HG03354 (cell line): ENCODE data around the gene APOB.

Source experiments
- ATAC-seq: cut with Tn5 transposase; IDR thresholded peaks from one replicate; pipeline ENCODE4 v1.9.1; 2021; ENCODE audit warnings: mild to moderate bottlenecking; ENCODE audit not compliant: unreplicated experiment, poor library complexity, severe bottlenecking

APOB gene

DNA sequence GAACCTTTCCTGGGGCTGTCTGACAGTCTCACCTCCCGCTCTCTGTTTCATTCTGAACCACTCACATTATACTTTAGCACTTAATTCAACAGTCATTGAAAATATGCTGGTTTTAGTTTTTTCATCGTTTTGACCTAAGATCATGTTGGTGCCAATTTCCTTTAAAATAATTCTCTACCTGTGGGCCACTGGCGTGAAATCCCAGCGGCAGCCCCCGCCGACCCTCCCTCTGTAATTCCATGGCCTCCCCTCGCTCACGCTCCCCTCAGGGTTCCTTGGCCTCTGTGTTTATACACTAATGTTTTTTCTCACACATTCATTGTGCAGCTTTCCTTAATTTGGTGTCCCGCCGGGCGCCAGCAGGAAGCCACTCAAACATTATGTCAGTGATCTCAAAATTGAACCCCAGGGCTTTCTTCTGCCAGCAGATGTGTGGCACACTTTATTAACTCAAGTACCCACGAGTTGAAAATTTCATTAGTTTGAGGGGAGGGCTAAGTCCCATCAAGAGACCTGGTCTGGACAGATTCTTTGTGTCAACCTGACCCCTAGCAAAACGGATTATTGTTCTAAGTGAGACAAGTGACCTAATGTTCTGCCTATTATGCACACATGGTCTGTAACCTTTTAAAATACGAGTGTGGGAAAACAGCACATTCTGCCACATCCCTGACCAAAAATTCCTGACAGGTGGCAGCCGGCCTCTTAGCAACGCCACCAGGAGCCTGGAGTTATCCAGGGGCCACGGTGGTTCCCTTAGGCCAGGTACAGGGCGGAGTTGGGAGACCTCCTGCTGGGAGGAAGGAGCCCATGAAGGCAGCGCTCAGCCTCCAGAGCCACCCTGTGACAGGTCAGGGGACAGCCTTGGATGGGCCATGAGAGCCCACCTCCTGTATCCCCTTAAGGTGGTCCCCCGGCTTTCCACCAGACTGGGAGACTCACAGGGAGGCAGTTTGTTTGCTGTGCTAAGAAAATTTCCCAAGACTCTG is 53.1 kb downstream of the APOB start:
- no peak for ATAC-seq

DNA sequence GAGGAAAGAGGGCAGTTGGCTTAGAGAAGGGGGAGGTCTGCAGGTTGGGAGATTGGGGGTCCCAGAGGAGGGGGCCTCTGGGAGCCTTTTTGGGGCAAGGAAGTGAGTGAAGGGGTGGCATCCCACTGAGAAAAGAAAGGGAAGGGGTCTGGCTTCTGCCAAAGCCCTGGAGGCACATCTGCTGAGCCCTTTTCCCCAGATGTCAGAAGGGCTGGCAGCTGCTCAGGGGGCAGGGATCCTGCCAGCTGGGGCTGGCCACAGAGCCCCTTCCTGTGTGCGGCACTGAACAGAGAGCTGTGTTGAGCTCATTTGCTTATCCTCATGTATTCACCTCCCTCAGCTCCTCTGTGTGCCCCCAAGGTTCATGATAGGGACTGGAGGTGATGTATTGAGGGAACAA is 54.5 kb downstream of the APOB start:
- no peak for ATAC-seq

DNA sequence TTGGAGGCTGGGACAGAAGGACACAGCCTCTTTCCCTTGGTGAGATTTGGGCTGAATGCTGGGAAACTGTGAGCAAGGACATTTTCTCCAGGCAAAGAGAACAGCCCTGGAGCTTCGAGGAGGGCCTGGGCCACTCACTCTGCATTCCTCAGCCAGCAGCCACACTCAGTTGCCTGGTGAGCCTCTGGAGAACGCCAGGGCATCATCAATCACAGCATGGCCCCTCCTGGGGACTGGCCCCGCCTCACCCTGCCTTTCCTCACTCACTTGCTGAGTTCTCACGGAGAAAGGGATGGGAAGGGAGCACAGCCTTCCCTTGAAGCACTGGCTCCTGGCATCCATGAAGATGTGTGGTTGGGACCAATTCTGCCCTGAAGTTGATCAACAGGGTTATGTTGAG is 55.0 kb downstream of the APOB start:
- no peak for ATAC-seq

DNA sequence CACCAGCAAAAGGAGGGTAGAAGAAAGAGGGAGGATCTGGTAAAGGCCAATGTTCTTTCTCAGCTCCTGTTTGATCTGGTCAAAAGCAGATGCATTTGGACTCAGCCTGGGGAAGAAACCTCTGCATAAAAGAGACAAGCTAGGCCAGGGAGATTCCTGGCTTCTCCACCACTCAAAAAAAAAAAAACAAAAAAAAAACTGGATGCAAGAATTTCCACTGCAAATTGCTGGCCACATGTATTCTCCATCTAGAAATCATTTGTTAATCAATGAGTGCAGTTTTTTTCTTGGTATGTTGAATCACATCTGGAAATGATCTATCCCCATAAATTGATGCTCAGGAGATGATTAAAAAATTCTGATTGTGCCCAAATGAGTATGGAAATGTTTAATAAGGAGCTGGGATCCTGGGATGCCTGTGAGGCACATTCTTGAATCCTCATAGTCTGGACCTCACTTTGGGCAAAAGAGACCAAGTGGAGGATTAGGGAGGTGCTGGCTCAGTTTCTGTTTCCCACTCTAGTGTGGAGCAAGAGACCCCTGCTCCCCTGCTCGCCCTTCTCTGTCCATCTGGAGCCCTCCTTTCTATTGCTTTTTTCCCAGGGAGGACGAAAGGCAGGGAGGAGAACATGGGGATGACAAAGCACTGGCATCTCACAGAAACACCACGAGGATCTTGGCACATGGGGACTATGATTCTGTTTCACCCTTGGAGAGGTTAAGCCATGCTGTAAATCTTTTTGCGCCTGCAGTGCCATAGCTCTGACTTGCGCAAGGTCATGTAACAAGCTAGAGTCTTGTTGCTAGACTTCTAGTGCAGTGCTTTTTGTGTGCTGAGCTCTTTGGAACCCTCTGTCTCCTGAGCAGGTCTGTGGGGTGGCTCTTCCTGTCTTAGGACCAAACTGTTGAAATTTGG is 57.6 kb downstream of the APOB start:
- ATAC-seq: no peak

DNA sequence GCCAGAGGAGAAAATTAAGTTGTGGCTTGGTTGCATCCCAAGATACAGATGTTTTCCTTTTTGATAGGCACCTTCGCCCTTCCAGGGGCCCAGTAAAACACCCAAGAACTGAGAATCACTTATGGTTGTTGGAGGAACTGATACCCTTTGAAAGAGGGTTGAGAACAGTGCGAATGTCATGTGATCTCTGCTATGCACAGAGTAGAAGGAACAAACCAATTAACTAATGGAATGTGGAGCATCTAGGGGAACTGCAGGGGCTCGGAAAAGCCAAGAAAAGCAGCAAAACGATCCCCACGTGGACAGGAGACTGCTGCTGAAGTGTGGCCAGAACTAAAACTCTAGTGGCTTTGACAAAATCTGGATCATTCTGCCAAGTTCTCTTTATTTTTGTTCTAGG is 58.8 kb downstream of the APOB start:
- ATAC-seq: no peak

DNA sequence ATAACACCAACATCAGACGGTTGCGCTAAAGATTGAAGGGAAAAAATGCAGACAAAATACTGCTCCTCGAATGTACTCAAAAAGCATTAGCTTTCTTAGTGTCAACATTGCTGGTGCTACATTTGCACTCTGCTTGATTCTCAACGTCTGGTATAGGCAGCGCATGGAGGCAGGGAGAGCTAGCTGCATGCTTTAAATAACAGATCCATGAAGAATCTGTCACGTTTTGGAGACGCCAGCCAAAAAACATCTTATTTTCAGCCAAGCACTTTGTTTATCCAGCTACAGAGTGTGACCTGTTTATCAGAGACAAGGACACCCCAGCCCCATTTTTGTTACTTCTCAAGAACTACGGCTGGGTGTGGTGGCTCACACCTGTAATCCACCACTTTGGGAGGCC is 59.5 kb downstream of the APOB start:
- no peak for ATAC-seq

DNA sequence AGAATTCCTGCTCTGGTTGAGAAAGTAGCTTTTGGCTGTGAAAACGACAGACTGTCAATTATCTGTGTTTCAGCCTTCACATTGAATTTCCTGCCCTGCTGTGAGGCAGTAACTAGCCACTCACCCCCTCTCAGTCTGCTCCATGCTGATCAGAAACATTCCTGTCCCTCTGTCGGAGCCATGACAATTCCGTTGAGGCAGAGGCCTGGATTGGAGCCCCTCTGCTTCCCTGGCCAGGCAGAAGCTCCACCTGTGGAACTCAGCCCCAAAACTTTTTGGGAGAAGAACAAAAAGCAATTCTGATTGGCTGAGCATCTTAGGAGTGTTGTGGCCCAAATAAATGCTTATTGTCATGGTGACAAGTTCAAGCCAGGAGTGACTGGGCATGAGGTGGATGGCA is 60.0 kb downstream of the APOB start:
- ATAC-seq: no peak

DNA sequence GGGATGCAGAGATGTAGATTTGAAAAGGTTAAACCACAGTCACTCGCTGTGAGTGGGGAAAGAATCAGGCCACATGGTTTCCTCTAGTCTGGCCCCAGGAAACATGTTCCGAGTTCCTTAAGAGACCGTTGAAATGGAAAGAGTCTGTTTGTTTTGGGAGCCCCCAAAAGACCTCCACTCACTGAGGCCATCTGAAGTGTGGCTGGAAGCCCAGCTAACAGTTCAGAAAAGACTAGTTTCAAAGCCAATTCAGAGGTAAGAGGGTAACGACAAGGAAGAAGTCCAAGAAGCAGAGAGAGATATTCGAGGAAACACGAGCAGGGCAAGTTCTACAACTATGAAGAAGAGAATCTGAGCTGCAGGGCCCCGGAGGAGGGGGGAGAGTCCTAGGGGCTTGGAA is 61.0 kb downstream of the APOB start:
- ATAC-seq: no peak

DNA sequence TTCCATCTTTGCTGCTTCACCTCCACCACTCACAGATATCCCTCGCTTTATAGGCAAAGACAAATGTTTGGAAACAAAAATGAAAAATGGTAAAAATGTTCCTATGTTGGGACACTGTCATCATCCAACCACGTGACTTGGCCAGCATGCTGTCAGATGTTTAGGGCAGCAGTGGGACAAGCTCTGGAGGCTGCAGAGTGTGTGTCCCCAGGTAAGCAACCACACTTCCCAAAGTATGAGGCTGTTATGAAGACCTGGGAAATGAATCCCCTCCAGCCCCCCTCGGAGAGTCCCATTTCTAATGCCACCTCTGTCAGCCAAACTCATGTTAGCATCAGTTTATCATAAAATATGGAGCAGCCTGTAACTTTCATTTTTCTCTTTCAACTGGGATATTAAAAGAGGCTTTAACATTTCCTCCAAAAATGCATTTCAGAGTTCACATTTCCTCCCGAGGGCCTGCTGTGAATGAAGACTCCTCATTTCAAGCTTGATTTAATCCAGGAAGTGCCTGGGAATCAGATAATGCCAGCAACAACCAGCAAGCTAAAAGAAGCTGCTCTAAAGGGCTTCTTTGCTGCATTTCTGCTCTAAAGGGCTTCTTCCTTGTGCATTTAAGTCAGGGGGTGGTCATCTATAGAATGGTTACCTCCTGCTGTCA is 66.2 kb downstream of the APOB start:
- no peak for ATAC-seq

DNA sequence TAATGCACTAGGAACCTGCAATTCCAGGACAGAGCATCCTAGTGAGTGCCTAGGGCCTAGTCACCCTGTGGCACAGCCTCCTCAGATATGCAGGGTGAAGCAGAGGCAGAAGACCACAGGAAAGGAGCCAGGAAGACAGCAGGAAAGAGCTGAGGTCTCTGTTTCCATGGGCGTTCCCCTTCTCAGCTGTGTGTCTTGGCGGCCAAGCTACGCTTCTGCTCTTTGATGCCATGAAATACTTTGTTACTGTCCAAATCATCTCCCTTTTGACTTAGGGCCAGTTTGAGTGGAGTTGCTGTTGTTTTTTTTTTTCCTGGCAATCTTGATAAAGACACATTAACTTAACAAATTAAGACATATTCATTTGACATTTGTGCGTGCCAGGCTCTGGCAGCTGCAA is 67.3 kb downstream of the APOB start:
- ATAC-seq: no peak

DNA sequence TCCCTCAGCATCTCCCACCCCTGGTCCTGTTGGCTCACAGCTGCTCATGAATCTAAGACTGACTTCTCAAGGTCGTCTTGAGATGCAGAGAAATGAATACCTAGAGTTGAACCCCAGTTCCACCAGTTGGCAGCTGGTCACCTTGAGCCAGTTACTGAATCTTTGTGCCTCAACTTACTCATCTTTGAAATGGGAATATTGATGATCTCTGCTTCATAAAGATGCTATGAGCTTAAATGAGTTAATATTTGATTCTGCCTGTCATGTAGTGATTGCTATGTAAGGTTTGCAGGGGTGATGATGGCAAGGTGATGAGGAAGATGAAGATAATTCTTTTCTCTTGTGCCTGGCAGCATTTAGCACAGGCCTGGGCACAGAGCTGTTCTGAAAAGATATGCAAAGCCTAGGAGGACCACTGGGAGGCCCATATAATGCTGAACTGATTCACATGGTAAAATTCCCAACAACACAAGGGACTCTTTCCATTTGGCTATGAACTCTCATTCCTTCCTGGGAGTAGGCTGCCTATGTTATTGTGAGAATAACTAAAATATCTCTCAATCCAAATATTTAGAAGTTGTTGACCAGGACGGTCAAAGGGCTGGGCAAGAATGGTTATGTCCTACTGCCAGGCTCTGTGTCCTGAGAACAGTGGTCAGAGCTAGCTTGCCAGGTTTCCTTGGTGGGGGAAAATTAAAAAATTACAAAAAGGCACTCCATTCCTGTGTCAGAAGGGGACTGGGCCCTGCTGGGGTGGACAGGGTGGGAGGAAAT is 70.9 kb downstream of the APOB start:
- no peak for ATAC-seq

DNA sequence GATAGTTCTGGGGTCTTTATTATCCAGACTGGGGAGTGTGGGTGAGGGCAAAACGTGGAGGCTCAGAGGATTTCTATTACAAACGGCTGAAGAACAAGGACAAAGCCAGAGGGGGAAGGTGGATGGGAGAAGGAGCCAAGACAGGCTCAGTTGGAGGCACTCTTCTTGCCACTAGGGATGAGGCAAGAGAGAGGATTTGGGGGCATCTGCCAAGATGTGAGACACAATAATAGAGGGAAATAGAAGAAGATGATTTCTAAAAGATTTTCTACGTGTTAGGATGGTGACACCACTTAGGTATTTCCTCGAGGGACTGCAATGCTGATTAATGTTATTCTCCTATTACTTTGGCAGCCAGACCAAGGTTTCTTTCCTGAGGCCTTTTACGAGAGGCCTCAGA is 71.8 kb downstream of the APOB start:
- ATAC-seq: no peak

DNA sequence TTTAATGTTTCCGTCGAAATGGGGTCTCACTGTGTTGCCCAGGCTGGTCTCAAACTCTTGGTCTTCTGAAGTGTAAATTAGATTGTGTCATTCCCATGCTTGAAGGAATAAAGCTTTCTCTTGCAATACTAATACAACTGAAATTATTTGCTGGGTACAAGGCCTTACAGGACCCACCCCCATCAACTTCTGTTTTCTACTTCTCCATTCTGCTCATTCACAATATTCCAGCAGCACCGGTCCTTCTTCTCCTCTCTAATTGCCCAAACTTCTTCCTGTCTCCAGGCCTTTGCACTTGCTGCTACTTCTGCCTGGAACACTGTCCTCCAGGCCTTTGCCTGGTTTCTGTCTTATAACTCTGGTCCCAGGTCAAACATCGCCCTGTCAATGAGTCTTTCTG is 73.8 kb downstream of the APOB start:
- no peak for ATAC-seq

DNA sequence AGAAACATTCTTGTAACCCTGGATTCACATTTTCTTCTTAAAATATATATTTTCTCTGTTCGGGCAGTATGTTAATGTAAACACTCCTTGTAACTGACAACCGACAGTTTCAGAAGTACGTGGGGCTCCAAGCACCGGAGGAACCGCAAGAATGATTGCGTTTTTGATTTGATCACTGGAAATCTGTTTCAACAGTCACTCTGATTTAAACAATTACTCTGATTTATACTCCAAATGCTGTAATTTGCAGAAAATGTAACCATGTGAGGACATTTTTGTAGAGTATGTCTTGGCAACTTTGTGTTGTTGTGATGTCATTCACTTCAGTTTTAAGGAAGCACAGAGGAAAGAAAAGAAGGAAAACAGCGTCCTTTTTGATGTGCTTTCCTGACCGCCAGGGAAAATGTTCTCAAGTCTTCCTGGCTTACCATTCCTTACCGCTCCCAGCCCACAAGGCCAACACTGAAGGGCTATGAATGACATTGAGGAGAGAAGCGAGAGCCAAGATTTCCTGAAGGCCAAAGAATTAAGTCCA is 77.7 kb downstream of the APOB start:
- ATAC-seq: no peak

DNA sequence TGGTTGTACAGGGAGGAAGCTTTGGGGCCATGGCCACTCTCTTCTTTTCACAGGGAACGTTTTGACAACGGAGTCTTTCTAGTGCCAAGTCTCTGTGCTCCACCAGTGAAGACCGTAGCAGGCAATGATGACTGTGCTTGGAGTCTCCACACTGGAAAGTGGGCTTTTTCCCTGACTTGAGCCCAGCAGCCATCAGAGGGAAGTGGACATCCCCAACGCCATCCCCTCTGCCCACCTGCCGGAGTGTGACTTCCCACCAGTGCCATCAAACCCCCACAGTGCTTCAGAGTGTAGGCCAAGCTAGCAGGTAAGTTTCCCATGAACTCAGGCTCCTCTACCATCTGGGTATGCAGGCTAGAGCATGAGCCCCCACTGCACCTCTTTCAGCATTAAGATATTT is 78.7 kb downstream of the APOB start:
- ATAC-seq: no peak

DNA sequence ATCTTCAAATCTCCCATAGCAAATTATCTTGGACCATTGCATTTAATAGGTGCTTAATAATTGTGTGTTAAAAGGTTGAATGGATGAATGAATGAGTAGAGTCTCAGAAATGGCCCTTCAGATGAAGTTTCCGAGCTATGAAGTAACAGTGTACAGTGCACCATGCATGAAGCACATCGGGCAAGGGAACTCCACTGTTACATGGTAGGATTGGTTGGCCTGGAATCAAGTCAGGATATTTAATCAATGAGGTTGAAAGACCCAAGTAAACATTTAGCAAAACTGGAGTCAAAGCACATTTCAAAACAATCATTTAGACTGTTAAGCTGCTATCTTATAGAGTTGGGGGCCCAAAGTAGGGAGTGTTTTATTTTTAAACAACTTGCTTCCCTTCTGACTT is 80.0 kb downstream of the APOB start:
- ATAC-seq: no peak

DNA sequence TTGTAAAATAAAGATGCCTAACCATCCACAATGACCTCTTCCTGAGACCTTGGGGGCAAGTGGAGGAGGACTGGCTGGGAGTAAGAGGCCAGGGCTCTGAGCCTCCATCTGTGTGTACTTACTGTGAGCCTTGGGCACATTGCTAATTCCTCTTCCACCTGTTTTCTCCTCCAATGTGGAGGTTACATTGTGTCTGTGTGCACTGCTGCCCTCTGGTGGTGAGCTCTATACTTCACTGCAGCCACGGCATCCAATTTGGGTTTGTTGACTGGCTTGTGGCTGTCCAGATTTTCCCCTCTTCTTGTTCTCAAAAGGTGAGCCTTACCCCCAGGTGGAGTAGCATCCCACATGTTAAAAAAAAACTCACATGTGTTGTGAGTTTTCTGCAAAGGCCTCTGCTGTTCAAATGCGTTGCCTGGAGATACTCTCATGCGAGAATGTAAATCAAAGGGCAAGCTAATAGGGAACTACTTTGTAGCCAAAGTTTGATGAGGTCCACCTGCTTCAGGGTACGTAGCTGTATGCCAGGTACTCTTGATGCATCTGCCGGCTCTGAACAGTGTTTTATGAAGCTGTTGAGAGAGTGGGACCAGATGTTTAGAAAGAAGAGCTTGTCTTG is 80.8 kb downstream of the APOB start:
- peak; percentile 89 for ATAC-seq

DNA sequence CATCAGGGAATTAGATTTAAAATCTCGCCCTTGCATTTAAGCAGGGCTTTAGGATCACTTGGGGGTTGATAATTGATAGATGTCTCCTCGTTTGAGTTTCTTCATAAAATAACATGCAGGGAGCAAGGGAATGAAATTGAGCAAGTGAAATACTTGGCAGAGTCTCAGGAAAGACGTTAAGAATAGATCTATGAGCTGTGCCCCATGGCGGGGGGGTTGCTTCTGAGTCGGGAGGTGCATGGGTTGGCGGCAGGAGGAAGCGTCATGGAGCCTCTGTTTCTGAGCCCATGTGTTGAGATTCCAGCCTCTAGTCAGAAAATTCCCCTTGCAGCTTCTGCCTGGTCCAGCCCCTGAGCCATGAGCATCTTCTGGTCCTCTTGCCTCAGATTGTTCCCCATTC is 82.0 kb downstream of the APOB start:
- ATAC-seq: no peak

DNA sequence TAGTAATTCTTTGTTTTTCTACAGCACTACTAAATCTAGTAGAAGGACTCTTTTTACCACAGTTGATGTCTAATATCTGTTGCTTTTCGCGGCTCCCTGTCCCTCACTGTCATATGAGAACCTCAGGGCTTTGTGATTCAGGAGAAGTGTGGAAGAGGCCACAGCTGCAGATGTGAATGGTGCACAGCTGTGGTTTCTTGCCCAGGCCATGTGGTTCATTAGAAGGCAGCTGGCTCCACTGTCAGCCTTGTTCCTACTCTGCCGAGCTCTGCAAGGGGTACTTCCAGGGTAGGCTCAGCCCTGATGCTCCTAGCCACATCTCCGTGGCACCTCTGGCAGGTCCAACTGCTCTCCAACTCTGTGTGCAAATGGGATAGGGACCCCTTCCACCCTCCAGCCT is 83.9 kb downstream of the APOB start:
- ATAC-seq: no peak
